Effector memory CD4-positive, alpha-beta T cell (primary cell): ENCODE measurements around the gene ZBP1.

Experiments used
- DNase-seq, 3 donors: peaks; one replicate each; pipeline ENCODE4 v3.0.0-alpha.2; 2020
- H3K27ac ChIP-seq: 2 replicates; pipeline ENCODE4 v1.7.0; 2013; ENCODE audit warnings: mild to moderate bottlenecking, low read length, moderate library complexity; ENCODE audit not compliant: insufficient read depth, poor library complexity, severe bottlenecking
- H3K27me3 ChIP-seq: replicated peaks from 2 replicates; pipeline ENCODE4 v1.7.0; 2013; ENCODE audit warnings: mild to moderate bottlenecking, low read length; ENCODE audit not compliant: insufficient read depth, control insufficient read depth, poor library complexity, severe bottlenecking
- H3K36me3 ChIP-seq: 2 replicates; pipeline ENCODE4 v1.7.0; 2013; ENCODE audit warnings: mild to moderate bottlenecking, low read length, moderate library complexity; ENCODE audit not compliant: control insufficient read depth, insufficient read depth
- H3K4me1 ChIP-seq: 2 replicates; pipeline ENCODE4 v1.7.0; 2013; ENCODE audit warnings: low read length, mild to moderate bottlenecking; ENCODE audit not compliant: control insufficient read depth, insufficient read depth, poor library complexity, severe bottlenecking
- H3K4me3 ChIP-seq: 2 replicates; pipeline ENCODE4 v1.7.0; 2013; ENCODE audit warnings: low read length, low read depth, mild to moderate bottlenecking; ENCODE audit not compliant: insufficient read depth, poor library complexity, severe bottlenecking
- H3K9me3 ChIP-seq: 2 replicates; pipeline ENCODE4 v1.7.0; 2013; ENCODE audit warnings: mild to moderate bottlenecking, low read length, moderate library complexity; ENCODE audit not compliant: control insufficient read depth

The ZBP1 gene

DNA sequence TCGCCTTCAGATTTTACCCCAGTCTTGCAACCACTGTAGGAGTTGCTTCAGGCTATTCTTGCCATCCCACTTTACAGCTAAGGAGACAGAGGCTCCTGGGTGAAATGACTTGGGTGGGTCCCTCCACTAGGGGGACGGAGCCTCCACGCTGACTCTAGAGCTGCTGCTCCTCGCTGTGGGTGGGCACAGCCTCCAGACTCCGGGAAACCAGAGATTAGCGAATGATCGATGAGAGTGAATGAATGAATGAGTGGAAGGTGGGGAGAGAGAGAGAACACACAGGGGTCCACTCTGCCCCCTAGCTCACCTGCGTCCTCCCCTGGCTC lies 10.4 kb downstream of the ZBP1 start:
- H3K4me3 ChIP-seq, result no peak overlapping the region
- no peaks in the 10 kb centered on the region for H3K4me1 ChIP-seq
- DNase-seq, result no peak
- H3K36me3 ChIP-seq, result peaks cover 57% of the 10 kb centered on the region
- no peak overlapping the region for H3K27ac ChIP-seq
- H3K9me3 ChIP-seq, result no peaks in the 10 kb centered on the region
- H3K27me3 ChIP-seq, result no peaks in the 10 kb centered on the region

DNA sequence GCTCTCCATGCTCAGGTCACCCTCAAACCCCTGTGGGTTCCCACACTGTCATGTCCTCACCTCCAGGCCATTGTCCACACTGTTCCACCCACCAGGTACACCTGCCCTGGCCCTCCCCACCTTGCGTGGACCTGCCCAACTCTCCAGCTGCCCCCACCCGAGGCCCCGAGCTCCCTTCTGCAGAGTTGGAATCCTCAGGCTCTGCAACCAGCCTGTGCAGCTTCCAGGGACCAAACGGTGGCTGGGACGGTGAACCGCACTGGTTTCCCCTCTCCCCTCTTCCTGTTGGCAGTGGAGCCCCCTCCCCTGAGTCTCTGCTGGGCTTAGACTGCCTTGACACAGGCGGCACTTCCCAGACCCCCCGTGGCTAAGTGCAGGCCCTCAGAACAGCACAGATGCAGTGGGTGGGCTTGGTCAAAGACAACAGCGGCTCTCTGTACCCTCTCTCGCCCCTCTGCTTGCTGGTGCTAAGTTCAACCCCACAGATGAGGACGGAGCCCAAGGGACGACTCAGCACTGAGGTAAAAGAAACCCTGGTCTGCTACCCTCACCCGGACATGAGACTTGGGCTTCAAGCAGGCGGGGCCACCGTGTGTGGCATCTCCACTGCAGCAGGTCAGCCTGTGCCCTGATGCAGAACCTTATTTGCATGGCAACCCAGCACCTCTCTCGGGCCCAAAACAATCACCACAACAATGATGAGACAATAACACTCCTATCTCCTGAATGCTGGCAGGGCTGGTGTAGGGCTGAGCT lies 11.0 kb downstream of the ZBP1 start:
- H3K27ac ChIP-seq, result no peak overlapping the region
- peaks cover 51% of the 10 kb centered on the region for H3K36me3 ChIP-seq
- H3K4me3 ChIP-seq, result no peak overlapping the region
- DNase-seq, result no peak
- H3K4me1 ChIP-seq, result no peaks in the 10 kb centered on the region
- H3K27me3 ChIP-seq, result no peaks in the 10 kb centered on the region
- H3K9me3 ChIP-seq, result no peaks in the 10 kb centered on the region

- no peaks in the 10 kb centered on the region for H3K27me3 ChIP-seq
- H3K27ac ChIP-seq, result no peak overlapping the region
- H3K36me3 ChIP-seq, result peaks cover 48% of the 10 kb centered on the region
- no peak overlapping the region for H3K4me3 ChIP-seq
- H3K9me3 ChIP-seq, result no peaks in the 10 kb centered on the region
- DNase-seq, result no peak
- H3K4me1 ChIP-seq, result no peaks in the 10 kb centered on the region
These were observed 11.7 kb downstream of the ZBP1 start for GRCh38 chr20:57608516-57608915.

- H3K27ac ChIP-seq, result no peak overlapping the region
These were observed 14.3 kb downstream of the ZBP1 start for GRCh38 chr20:57605878-57606277.

DNA sequence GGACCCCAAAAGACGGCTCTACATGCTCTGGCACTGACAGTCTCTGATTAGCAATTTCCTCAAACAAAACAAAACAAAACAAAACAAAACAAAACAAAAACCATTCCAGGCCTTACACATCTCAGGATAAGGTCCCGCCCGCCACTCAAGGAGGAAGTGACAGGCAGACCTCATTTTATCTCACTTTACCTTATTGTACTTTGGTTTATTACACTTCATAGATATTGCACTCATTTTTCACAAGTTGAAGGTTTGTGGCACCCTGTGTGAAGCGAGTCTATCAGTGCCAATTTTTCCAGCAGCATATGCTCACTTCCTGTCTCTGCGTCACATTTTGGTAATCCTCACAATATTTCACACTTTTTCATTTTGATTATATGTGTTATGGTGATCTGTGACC lies 15.2 kb downstream of the ZBP1 start:
- Histone ChIP-seq H3K4me1 (no peaks in the 10 kb centered on the region), H3K4me3 (no peak overlapping the region), H3K27ac (no peak overlapping the region), H3K9me3 (no peaks in the 10 kb centered on the region), H3K36me3 (peaks cover 17% of the 10 kb centered on the region), H3K27me3 (no peaks in the 10 kb centered on the region)
- no peak for DNase-seq

More at GRCh38 chr20:57605878-57606277, 14.3 kb downstream of the ZBP1 start:
- Histone ChIP-seq H3K36me3 (peaks cover 25% of the 10 kb centered on the region), H3K9me3 (no peaks in the 10 kb centered on the region), H3K4me3 (no peak overlapping the region), H3K27me3 (no peaks in the 10 kb centered on the region), H3K4me1 (no peaks in the 10 kb centered on the region)
- DNase-seq, result no peak

GRCh38 chr20:57603120-57603519 lies 17.1 kb downstream of the ZBP1 start:
- Histone ChIP-seq H3K4me3 (no peak overlapping the region), H3K36me3 (no peaks in the 10 kb centered on the region), H3K4me1 (no peaks in the 10 kb centered on the region), H3K9me3 (no peaks in the 10 kb centered on the region), H3K27me3 (no peaks in the 10 kb centered on the region), H3K27ac (no peak overlapping the region)
- DNase-seq, result no peak

GRCh38 chr20:57601737-57602136 lies 18.5 kb downstream of the ZBP1 start:
- no peaks in the 10 kb centered on the region for H3K27me3 ChIP-seq

GRCh38 chr20:57601211-57601570 lies 19.0 kb downstream of the ZBP1 start:
- DNase-seq, result no peak

More at GRCh38 chr20:57601737-57602136, 18.5 kb downstream of the ZBP1 start:
- Histone ChIP-seq H3K4me3 (no peak overlapping the region), H3K4me1 (peaks cover 5% of the 10 kb centered on the region), H3K36me3 (no peaks in the 10 kb centered on the region), H3K9me3 (no peaks in the 10 kb centered on the region), H3K27ac (no peak overlapping the region)
- no peak for DNase-seq

GRCh38 chr20:57600320-57601210 lies 19.7 kb downstream of the ZBP1 start:
- H3K4me1 ChIP-seq, result peaks cover 5% of the 10 kb centered on the region
- H3K9me3 ChIP-seq, result no peaks in the 10 kb centered on the region
- no peak for DNase-seq
- no peaks in the 10 kb centered on the region for H3K36me3 ChIP-seq
- H3K27ac ChIP-seq, result no peak overlapping the region
- no peaks in the 10 kb centered on the region for H3K27me3 ChIP-seq
- H3K4me3 ChIP-seq, result no peak overlapping the region

More at GRCh38 chr20:57601211-57601570, 19.0 kb downstream of the ZBP1 start:
- Histone ChIP-seq H3K4me1 (peaks cover 5% of the 10 kb centered on the region), H3K4me3 (no peak overlapping the region), H3K27ac (no peak overlapping the region), H3K9me3 (no peaks in the 10 kb centered on the region), H3K36me3 (no peaks in the 10 kb centered on the region), H3K27me3 (no peaks in the 10 kb centered on the region)

- no peak overlapping the region for H3K4me3 ChIP-seq
- H3K9me3 ChIP-seq, result no peaks in the 10 kb centered on the region
- no peak for DNase-seq
- H3K27ac ChIP-seq, result no peak overlapping the region
- H3K27me3 ChIP-seq, result no peaks in the 10 kb centered on the region
- H3K36me3 ChIP-seq, result no peaks in the 10 kb centered on the region
- peaks cover 5% of the 10 kb centered on the region for H3K4me1 ChIP-seq
These were observed 21.7 kb downstream of the ZBP1 start for GRCh38 chr20:57598491-57598890.
